Stimulated activated CD8-positive, alpha-beta memory T cell treated with anti-CD3 and anti-CD28 coated beads, Interleukin-4, amount 100 ng/mL, for 1 hour (primary cell): ENCODE results near the gene JAG2.
A peak's percentile ranks its signal among the peaks of the same experiment; 100 is the strongest.

ENCODE experiments used
- DNase-seq, 2 donors: peaks; one replicate each; pipeline ENCODE4 v3.0.0-alpha.2; 2020; ENCODE audit warnings: low read depth in 2 of 2, low spot score in 1 of 2

The JAG2 gene

GRCh38 chr14:105203701-105204100 is 35.1 kb upstream of the JAG2 start:
- DNase-seq, result no peak

DNA sequence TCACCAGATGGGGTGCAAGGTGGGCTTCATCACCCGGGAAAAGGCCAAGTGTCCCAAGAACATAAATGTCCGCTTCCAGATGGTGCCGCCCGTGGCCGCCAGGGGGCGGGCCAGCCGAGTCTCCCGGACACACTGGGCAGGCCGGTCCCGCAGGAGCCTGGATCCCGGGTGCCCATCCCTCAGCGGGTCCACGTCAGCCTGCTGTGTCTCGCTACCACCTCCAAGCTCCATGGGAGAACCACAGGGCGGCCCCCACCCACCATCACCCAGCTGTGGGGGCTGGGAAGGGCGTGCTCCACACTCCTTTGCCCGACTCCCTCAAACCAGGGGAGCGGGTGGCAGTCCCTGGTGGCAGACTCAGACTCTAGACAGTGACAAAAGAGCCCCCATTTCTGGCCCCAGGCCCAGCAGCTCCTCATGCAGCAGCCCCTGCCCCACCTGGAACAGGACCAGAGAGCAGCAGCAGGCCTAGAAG is 34.5 kb upstream of the JAG2 start:
- peak in 1 of 2 donors; percentile 31 for DNase-seq

GRCh38 chr14:105201925-105202513 is 33.4 kb upstream of the JAG2 start:
- no peak for DNase-seq

DNA sequence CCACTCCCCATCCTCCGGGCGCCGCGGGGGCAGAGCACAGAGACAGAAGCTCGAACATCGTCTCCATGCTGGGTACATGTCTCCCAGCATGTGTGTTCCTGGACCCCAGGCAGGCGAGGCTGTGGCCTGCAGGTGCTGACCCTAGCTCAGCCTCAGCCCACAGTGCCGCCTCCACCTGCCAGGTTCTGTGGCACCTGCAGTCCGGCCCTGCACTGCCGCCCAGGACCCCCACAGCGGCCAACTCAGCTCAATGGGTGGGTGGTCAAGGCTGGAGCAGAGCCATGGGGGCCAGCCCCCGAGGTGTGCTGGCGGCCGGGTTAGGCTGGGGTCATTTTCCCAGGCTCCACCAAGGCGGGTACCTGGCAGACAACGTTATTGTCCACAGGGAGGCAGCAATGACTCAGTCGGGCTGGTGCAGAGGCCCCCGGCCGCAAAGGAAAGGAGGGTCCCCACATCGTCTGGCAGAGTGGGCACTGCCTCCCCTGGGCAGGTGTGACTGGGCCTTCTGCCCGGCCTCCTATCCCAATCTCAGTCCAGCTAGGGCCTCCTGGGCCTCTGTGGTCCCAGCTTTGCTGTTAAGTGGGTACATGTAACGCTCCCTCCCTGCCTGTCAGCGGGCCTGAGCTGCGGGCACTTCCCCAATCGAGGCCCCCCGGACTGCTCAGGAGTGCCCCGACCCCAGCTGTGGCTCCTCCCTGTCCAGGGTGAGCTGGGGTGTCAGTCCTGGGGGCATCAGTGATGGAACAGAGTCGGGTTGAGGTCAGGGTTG is 32.8 kb upstream of the JAG2 start:
- no peak for DNase-seq

DNA sequence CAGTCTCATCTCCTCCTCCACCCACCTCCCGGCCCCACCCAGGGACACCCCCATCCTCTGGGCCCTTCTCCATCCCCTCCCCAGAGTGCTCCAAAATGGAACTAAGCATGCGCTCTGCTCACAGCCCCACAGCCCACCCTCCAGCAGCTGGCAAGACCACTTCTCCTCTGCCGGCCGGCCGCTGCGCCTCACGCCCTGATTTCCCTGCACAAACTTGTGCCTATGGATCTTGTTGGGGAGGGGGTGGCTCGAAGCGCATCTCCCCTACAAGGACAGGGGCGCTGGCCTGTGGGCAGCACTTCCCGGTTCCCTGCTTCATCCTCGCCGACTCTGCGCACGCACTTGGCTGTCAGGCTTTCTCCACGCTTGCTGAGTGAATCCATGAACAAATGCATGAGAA is 32.1 kb upstream of the JAG2 start:
- DNase-seq, result no peak

GRCh38 chr14:105200074-105200473 is 31.5 kb upstream of the JAG2 start:
- DNase-seq, result no peak

DNA sequence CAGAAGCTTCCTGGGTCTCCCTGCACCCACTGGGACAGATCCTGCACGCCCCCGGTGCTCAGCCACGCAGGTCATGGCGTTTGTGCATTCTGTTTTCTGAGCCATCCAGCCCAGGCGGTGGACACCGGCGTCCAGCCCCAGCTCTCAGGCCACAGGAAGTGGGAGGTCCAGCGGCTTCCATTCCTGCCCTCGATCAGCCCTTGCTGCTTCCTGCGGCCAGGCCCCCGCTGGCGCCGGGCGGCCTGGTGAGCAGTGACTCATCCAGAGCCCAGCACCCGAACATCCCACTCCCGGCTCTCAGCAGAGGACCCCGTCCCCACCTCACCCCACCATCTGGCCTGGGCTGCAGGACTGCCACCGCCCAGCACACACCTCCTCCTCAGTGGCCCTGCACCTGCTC is 30.5 kb upstream of the JAG2 start:
- DNase-seq, result no peak

- DNase-seq, result no peak
Measured at GRCh38 chr14:105198588-105198987, 30.0 kb upstream of the JAG2 start.

- no peak for DNase-seq
Measured at GRCh38 chr14:105197211-105197641, 28.6 kb upstream of the JAG2 start.

GRCh38 chr14:105196265-105196960 is 27.8 kb upstream of the JAG2 start:
- DNase-seq, result no peak

GRCh38 chr14:105195522-105196264 is 27.1 kb upstream of the JAG2 start:
- no peak for DNase-seq

GRCh38 chr14:105195051-105195450 is 26.5 kb upstream of the JAG2 start:
- no peak for DNase-seq

- no peak for DNase-seq
Measured at GRCh38 chr14:105193916-105194782, 25.6 kb upstream of the JAG2 start.

DNA sequence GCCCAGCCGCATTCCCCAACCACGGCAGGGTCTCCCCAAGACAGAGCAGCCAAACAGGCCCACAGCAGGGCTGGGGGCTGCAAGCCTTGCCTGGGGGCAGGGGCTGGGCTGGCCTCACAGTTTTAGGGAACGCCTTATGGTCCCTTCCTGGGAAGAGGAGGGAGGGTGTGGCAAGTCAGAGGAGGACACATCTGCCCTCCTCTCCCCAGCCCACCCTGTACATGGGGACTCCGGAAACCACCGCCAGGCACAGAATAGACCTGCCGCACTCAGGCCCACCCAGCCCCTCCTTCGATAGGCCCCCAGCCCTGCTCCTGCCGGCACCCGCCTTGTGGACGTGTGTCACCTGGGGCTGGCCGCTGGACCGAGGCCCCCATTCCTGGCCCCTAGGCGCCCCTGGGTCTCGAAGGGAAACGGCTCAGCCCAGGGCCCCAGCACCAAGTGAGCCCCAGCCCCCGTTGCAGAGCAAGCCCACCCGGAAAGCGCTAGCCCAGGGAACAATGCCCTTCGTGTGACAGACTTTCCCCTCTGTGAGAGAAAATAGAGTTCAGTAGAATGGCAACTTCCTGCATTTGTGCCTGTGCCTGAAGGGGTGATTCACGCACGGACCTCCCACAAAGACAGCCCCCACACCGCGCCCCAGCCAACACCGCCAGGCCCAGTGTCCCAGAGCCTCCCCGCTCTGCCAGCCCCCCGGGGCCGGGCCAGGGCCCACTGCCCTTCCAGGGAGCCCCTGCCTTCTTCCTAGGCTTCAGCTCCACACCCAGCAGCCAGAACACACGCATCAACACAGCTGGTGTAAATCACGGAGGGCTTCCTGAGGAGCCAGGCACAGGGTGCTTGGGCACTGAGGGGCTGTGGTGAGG is 24.5 kb upstream of the JAG2 start:
- no peak for DNase-seq

DNA sequence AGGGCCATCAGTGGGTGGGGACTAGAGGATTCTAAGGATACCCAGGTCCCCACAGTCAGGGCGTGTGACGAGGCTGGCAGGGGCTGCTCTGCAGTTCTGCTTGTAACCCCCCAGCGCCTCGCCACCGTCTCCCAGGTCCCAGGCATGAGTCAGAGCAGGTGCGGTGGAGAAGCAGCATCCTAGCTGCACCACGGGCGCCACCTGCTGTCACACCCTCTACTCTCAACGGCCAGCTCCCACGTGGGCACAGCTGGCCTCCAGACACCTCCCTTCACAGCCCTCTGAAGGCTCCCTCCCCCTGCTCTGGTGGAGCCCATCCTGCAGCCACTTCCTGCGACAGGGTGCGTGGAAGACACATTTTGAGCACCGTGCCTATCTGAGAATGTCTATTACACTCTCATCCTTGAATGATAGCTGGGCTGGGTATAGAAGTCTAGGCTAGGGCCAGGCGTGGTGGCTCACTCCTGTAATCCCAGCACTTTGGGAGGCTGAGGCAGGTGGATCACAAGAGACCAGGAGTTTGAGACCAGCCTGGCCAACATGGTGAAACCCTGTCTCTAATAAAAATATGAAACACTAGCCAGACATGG is 19.5 kb upstream of the JAG2 start:
- DNase-seq, result no peak

GRCh38 chr14:105187116-105187515 is 18.5 kb upstream of the JAG2 start:
- no peak for DNase-seq

DNA sequence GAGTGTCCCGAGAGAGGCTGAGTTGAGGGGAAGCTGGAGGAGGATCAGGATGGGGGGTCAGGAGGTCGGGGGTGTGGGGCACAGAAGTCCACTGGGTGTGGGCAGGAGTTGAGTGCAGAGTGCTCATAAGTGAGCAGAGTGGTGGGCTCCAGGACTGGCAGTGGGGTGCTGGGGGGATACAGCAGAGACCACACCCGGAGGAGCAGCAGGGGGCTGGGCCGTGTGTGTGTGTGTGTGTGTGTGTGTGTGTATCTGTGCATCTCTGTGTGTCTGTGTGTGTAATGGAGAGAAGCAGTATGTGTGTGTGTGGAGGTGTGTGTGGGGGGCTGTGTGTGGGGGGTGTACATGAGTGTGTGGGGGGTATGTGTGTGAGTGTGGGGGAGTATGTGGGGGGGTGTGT is 17.4 kb upstream of the JAG2 start:
- DNase-seq, result no peak

DNA sequence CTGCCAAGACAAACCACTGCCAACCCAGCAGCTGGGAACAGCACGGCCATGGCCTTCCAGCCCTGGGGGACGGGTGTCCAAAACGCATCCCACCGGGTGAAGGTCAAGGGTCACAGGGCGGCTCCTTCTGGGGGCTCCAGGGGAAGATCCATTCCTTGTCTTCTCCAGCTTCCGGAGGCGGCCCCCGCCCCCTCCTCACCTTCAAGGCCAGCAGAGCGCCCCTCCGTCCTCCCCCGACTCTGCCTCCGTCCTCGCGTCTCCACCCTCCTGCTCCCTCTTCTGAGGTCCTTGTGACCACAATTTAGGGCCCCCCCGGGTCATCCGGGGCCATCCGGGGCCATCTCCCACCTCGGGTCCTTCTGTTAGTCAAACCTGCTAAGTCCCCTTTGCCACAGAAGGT is 16.4 kb upstream of the JAG2 start:
- no peak for DNase-seq

GRCh38 chr14:105184461-105184860 is 15.9 kb upstream of the JAG2 start:
- no peak for DNase-seq
